ENCODE measurements around the gene HSP90B1.

DNA sequence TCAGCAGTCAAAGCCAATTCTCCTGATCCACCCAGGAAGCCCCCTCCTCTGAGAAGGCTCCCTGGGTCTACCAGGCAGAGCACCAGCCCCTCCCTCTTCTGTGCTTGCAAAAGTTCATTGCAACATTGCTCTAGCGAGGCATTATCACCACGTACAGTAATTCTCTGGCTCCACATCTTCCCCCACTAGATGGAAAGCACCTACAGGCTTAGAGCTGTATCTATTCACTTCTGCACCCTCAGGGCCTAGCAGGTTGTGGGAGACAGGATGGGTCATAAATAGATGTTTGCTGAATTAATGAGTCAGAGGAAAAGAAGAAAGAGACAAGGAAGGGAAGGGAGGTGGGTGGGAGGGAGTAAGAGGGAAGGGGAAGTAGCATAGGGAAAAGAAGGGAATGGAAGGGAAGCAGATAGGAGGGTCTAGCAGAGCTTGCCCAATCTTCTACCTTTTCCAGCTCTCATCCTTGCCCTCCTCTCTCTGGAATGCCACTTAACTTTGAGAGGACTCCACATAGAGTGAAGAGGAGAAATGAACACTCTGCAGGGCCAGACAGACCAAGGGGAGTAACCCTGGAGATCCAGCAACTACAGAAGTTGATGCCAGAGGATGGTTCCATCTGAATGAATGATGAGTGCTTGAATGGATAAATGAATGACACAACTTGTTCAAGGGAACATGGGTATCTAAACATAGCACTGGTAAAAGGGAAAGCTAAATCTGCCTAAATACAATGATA lies 47.2 kb upstream of the HSP90B1 start:
- TF ChIP-seq, protein P1, sequence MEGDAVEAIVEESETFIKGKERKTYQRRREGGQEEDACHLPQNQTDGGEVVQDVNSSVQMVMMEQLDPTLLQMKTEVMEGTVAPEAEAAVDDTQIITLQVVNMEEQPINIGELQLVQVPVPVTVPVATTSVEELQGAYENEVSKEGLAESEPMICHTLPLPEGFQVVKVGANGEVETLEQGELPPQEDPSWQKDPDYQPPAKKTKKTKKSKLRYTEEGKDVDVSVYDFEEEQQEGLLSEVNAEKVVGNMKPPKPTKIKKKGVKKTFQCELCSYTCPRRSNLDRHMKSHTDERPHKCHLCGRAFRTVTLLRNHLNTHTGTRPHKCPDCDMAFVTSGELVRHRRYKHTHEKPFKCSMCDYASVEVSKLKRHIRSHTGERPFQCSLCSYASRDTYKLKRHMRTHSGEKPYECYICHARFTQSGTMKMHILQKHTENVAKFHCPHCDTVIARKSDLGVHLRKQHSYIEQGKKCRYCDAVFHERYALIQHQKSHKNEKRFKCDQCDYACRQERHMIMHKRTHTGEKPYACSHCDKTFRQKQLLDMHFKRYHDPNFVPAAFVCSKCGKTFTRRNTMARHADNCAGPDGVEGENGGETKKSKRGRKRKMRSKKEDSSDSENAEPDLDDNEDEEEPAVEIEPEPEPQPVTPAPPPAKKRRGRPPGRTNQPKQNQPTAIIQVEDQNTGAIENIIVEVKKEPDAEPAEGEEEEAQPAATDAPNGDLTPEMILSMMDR (IDR thresholded peaks at IDR 0.05), result no peak
- TF ChIP-seq POLR2A (IDR thresholded peaks at IDR 0.05), result no peak

All from uterus (tissue), 2 donors.